GM13976 (cell line): ENCODE measurements around the gene DNAJC27.

Experiments
- DNase-seq: peaks from one replicate; pipeline ENCODE4 v3.0.0; 2012; ENCODE audit warnings: low spot score
- CTCF ChIP-seq: IDR thresholded peaks from 2 replicates; pipeline ENCODE4 v1.5.1; 2012; ENCODE audit warnings: borderline replicate concordance, mild to moderate bottlenecking; ENCODE audit not compliant: insufficient read depth; ENCODE audit errors: extremely low read depth, missing control alignments, control extremely low read depth
- in situ Hi-C: fragments of 300-500 bp; cut with MboI; formaldehyde crosslinking; loops from one replicate; pipeline ENCODE4 v1.12.0; 2022; ENCODE audit warnings: low sequenced_read_pairs, mixed read lengths, inconsistent platforms; ENCODE audit not compliant: unreplicated experiment

Gene DNAJC27

GRCh38 chr2:24971286-24971535 is 544 bp downstream of the DNAJC27 start:
- in situ Hi-C loops, result no loop called here
- no peak for TF ChIP-seq CTCF
- DNase-seq, result no peak

GRCh38 chr2:24970483-24971285 is 1.1 kb downstream of the DNAJC27 start:
- no peak for DNase-seq
- in situ Hi-C loops, result no loop called here
- no peak for TF ChIP-seq CTCF

GRCh38 chr2:24969784-24970183 is 2.0 kb downstream of the DNAJC27 start:
- in situ Hi-C loops, result no loop called here
- no peak for TF ChIP-seq CTCF
- no peak for DNase-seq

- TF ChIP-seq CTCF, result no peak
- in situ Hi-C loops, result no loop called here
Observed at GRCh38 chr2:24961903-24962302, 9.9 kb downstream of the DNAJC27 start.

GRCh38 chr2:24959761-24960160 is 12.0 kb downstream of the DNAJC27 start:
- in situ Hi-C loops, result no loop called here
- DNase-seq, result no peak
- no peak for TF ChIP-seq CTCF

More at GRCh38 chr2:24961903-24962302, 9.9 kb downstream of the DNAJC27 start:
- no peak for DNase-seq

- no peak for TF ChIP-seq CTCF
- no peak for DNase-seq
- in situ Hi-C loops, result no loop called here
Observed at GRCh38 chr2:24958411-24958935, 13.3 kb downstream of the DNAJC27 start.
